HTR-8/SVneo (cell line): ENCODE data around the gene WDR49.
"Not testable (repeated sequence)": the region's sequence is repeated elsewhere in the genome, so short reads cannot be mapped to it uniquely, and the experiment has no call there.

Experiments used
- DNase-seq: peaks from one replicate; pipeline ENCODE4 v3.0.0; 2011; ENCODE audit warnings: low spot score, mixed read lengths; ENCODE audit not compliant: insufficient read length
- FAIRE-seq: peaks from 2 replicates; lab custom pipeline; 2011; peaks lifted over from hg19 to GRCh38; lab: Jason Lieb, UNC

Gene WDR49

DNA sequence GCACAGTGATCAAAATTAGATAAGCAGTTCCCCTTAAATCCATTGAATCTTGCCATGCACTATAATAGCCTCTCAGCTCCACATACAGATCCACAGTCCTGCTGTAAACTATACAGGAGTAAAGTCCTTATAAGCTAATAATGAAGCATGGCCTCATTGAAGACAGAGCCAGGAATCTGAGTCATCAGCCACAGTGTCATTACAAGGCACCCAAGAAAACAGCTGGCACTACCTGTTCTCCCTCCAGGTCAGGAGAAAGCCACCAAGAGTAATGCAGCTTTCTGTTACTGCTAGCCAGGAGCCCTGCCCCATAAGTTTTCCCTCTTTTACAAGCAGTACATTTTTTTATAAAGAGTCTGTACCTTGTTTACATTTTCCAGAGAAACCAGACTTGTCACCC is 27.3 kb downstream of the WDR49 start:
- no peak for DNase-seq
- FAIRE-seq, result no peak

GRCh38 chr3:167615030-167615429 is 38.7 kb downstream of the WDR49 start:
- FAIRE-seq (no peak), DNase-seq (no peak)

DNA sequence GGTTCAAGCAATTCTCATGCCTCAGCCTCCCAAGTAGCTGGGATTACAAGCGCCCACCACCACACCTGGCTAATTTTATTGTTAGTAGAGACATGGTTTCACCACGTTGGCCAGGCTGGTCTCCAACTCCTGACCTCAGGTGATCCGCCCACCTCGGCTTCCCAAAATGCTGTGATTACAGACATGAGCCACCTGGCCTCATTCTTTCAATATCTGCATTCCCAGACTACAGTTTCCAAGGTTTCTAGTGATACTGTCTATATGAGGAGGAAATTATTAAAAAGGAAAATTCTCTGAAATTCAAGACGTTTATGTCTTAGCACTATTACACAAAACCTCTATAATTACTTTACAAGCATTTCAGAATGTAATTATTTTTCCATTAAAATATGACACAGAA is 39.5 kb downstream of the WDR49 start:
- not testable (repeated sequence) for DNase-seq, FAIRE-seq

- FAIRE-seq (no peak), DNase-seq (no peak)
Observed at GRCh38 chr3:167611718-167612117, 42.0 kb downstream of the WDR49 start.

- FAIRE-seq (no peak), DNase-seq (no peak)
Observed at GRCh38 chr3:167609156-167609555, 44.6 kb downstream of the WDR49 start.

DNA sequence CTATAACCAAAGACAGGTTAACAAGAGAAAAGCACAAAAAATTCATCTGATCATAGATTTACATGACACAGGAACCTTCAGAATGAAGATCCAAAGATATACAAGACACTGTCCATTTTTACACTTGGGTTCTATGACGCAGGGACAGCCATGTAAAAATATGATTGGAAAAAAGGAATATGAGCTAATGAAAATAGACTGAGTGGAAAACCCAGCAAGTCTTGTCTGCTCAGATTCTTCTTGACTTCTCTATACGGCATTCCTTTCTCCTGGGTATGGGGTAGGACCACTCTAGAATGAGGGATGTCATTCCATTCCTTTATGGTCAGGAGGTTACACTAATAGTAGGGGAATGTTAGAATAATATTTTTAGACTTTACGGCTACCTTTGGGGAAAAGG is 46.9 kb downstream of the WDR49 start:
- DNase-seq (no peak), FAIRE-seq (no peak)

GRCh38 chr3:167605871-167606270 is 47.9 kb downstream of the WDR49 start:
- DNase-seq, result no peak

DNA sequence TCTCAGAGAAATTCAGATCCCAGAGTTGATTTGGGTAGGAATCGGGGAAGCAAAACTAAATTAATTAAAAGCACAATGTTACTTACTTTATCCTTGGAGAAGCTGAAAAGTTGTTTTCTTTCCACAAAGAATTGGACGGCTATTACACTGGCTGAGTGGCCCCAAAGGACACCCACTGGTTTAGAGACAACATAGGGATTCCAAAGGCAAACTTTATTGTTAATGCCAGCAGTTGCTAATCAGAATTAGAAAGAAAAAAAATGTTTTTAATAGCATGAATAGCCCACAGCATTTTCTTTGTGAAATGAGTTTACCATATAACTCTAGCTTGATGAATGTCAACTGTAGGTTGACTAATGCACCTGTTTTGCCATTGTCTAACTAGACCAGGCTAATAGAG is 51.7 kb downstream of the WDR49 start:
- DNase-seq, result no peak
- no peak for FAIRE-seq

More at GRCh38 chr3:167605871-167606270, 47.9 kb downstream of the WDR49 start:
- FAIRE-seq, result no peak

DNA sequence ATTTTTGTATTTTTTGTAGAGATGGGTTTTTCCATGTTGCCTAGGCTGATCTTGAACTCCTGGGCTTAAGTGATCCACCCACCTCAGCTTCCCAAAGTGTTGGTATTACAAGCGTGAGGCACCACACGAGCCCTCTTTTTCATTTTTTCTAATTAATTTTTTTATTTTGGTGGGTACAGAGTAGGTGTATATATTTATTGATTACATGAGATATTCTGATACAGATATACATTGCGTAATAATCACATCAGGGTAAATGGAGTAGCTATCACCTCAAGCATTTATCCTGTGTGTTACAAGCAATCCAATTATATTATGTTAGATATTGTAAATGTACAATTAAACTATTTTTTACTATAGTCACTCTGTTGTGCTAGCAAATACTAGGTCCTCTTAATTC is 66.1 kb downstream of the WDR49 start:
- FAIRE-seq (no peak), DNase-seq (no peak)

DNA sequence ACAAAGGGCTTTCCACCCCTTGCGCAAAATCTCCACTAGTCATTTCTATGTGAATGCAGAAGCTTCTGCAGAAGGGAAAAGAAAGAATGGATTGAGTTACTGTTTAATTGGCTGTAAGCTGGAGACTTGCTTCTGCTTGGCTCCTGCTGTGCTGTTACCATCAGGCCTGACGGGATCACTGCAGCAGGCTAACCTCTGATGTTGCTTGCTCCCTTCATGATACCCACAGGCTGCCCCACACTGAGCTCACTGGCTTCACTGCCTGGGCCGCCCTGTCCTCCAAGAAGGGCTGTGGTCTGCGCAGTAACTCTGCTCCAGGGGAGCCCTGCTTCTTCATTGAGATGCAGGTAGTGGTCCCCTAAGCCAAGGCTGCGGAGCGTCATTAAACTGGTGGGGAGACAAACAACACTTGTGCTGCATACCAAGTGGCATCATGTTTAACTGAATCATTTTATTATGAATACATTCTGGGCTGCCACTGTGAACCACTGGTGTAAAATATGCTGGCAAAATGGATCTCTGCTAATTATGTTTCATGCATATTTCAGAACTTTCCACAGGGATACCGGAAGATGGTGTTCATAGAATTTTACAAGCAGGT is 78.6 kb downstream of the WDR49 start:
- DNase-seq (no peak), FAIRE-seq (no peak)

GRCh38 chr3:167572991-167573390 is 80.8 kb downstream of the WDR49 start:
- no peak for DNase-seq
- FAIRE-seq, result no peak

DNA sequence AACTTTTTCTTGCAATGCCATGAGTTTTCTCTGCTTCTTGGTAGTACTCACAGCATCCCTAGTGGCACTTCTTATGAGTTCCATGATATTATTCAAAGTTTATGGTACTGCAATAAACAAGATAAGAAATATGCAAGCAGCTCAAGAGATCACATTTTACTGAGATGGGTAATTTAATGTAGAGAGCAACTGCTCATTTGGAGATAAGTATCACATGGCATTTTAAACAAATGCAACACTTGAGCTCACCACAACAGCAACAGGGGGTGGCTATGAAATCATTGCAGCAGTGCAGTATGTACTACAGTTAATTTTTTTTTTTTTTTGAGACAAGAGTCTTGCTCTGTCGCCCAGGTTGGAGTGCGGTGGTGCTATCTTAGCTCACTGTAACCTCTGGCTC is 85.1 kb downstream of the WDR49 start:
- no peak for FAIRE-seq
- DNase-seq, result no peak

- FAIRE-seq (no peak), DNase-seq (no peak)
Observed at GRCh38 chr3:167565489-167565888, 88.3 kb downstream of the WDR49 start.

GRCh38 chr3:167564612-167565011 is 89.1 kb downstream of the WDR49 start:
- DNase-seq, result no peak
- FAIRE-seq, result no peak

DNA sequence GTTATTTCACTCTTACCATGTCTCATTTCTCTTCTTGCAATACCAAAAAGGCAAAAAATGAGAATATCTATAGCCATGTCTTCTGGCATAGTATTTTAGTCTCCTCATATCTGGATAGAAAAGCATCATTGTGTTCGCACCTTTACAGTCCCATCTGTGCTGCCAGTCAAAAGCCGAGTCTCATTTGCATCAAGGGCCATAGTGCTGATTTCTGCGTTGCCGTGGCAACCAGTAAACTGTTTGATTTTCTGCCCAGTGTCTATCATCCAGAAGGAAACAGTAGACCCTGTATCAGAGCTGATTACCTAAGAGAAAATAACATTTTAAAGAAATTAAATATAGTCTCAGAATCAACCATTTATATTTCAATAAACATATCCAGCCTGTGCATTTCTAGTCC is 93.8 kb downstream of the WDR49 start:
- FAIRE-seq (no peak), DNase-seq (no peak)

DNA sequence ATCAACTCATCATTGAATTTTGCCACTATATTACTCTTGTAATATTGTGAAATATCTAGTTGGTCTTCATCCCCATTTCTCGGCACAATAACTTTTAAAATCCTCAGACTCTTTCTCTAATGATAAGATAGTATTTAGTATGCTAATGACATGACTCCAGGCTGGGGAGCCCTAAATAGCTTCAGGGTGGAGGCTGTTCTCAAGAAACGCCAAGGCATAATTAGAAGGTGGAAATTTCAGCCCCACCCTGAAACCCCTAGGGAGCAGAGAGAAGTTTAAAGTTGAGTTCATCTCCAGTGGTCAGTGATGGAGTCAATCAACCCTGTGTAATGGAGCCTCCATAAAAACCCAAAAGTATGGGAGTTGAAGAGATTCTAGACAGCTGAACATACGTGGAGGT is 98.8 kb downstream of the WDR49 start:
- FAIRE-seq (no peak), DNase-seq (no peak)

DNA sequence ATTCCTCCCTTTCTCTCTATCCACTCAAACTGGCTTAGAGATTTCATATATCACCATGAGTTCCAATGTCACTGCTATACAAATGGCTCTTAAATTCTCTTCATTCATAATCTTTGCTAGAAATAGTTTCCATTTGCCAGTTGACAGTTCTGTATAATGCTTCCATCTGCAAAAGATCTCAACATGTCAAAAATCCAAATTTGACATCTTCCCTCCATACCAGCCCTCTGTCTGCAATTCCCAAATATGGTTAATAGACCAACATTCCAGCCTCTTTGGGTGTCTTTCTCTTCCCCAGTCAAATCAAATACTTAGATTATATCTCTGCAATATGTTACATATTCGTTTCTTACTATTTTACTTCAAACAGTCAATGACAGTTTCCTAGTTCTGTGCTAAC is 115.7 kb downstream of the WDR49 start:
- FAIRE-seq (no peak), DNase-seq (no peak)

DNA sequence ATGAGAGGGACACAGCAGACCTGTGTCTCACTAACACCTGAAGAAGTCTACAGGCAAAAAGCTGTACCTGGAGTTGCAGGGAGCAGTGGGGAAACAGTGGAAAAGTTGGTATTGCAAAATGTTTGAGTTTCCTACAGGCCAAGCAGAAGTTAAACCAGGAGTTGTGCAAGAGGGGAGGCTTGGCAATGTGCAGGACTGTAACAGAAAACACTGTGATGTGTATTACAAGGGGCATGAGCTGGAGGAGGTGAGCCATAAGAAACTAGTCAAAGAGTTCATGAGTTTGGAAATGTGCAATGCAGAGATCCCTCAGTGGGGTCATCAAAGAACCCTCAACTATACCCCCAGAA is 132.8 kb downstream of the WDR49 start:
- FAIRE-seq (no peak), DNase-seq (no peak)

GRCh38 chr3:167520266-167521005 is 133.3 kb downstream of the WDR49 start:
- FAIRE-seq, result no peak

DNA sequence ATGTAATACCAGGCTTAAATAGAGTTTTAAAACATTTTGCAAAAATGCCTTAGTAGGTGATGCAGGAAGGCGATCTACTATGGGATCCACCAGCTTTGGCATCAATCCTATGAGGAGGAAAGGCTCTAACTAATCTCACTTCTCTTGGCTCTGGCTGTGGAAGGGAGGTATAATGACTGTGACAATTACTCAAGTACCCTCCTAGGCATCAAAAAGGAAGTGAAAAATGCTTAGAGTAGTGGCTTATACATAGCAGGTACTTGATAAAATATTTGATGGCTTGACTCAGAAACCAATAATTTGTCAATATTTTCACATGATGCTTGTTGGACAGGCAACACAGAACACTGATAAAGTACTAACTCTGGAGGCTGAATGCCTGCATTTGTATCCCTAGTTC is 145.8 kb downstream of the WDR49 start:
- FAIRE-seq (no peak), DNase-seq (no peak)

More at GRCh38 chr3:167520266-167521005, 133.3 kb downstream of the WDR49 start:
- no peak for DNase-seq

GRCh38 chr3:167502401-167502800 is 151.3 kb downstream of the WDR49 start:
- no peak for FAIRE-seq
- DNase-seq, result no peak

- FAIRE-seq (no peak), DNase-seq (no peak)
Observed at GRCh38 chr3:167501941-167502340, 151.8 kb downstream of the WDR49 start.
